ENCODE measurements around the gene SEMA3E. TPM values are rescaled to one million over a fixed set of nuclear protein-coding genes. Genes with fewer than 3 reads are reported as not detected.

The SEMA3E gene
- total RNA-seq, 1 experiment from 2014 or later: 0.20 TPM

GRCh38 chr7:83629117-83629880 lies 19.6 kb downstream of the SEMA3E start:
- H3K9me3 Mint-ChIP-seq (ENCODE audit: unreplicated experiment): no peaks in the 10 kb centered on the region
- intact Hi-C loops (cut with micrococcal nuclease; ENCODE audit: unreplicated experiment): no loop called here
- H3K27me3 Mint-ChIP-seq (ENCODE audit: insufficient read depth, unreplicated experiment): peaks cover 12% of the 10 kb centered on the region
- Histone ChIP-seq H3K36me3 (ENCODE audit: control insufficient read depth, insufficient read depth, low read length) (no peaks in the 10 kb centered on the region), H3K4me1 (no peaks in the 10 kb centered on the region), H3K27me3 (replicated peaks; ENCODE audit: control insufficient read depth, insufficient read depth, low read length) (no peaks in the 10 kb centered on the region), H3K4me3 (ENCODE audit: low read depth, low read length) (no peak overlapping the region), H3K9me3 (no peaks in the 10 kb centered on the region)
- TF ChIP-seq CTCF (IDR thresholded peaks at IDR 0.05; ENCODE audit: insufficient read depth in 1 of 2, low read depth in 1 of 2, low read length in 1 of 2, severe bottlenecking in 1 of 2, unreplicated experiment in 1 of 2): no peak
- H3K36me3 Mint-ChIP-seq (ENCODE audit: insufficient read depth, unreplicated experiment): no peaks in the 10 kb centered on the region
- POLR2A ChIA-PET: no interaction called here
- H3K4me1 Mint-ChIP-seq (ENCODE audit: low read depth, unreplicated experiment): no peaks in the 10 kb centered on the region
- no peak overlapping the region for H3K27ac Mint-ChIP-seq (ENCODE audit: unreplicated experiment)
- peak in 1 of 2 experiments; percentile 35 for DNase-seq
- no peak overlapping the region for H3K4me3 Mint-ChIP-seq (ENCODE audit: unreplicated experiment)
- no TSS peak for BruUV-seq (replicated peaks)
- CTCF ChIA-PET: no interaction called here

GRCh38 chr7:83617858-83618257 lies 31.1 kb downstream of the SEMA3E start:
- no peak overlapping the region for H3K4me3 ChIP-seq (ENCODE audit: low read depth, low read length)
- DNase-seq: no peak
- no TSS peak for BruUV-seq (replicated peaks)
- no peaks in the 10 kb centered on the region for H3K27me3 ChIP-seq (replicated peaks; ENCODE audit: control insufficient read depth, insufficient read depth, low read length)
- Mint-ChIP-seq H3K36me3 (ENCODE audit: insufficient read depth, unreplicated experiment) (no peaks in the 10 kb centered on the region), H3K27ac (ENCODE audit: unreplicated experiment) (no peak overlapping the region), H3K4me1 (ENCODE audit: low read depth, unreplicated experiment) (no peaks in the 10 kb centered on the region), H3K9me3 (ENCODE audit: unreplicated experiment) (no peaks in the 10 kb centered on the region), H3K4me3 (ENCODE audit: unreplicated experiment) (no peak overlapping the region), H3K27me3 (ENCODE audit: insufficient read depth, unreplicated experiment) (peaks cover 3% of the 10 kb centered on the region)
- H3K4me1 ChIP-seq: no peaks in the 10 kb centered on the region
- H3K9me3 ChIP-seq: no peaks in the 10 kb centered on the region
- no peak for TF ChIP-seq CTCF (IDR thresholded peaks at IDR 0.05; ENCODE audit: insufficient read depth in 1 of 2, low read depth in 1 of 2, low read length in 1 of 2, severe bottlenecking in 1 of 2, unreplicated experiment in 1 of 2)
- H3K36me3 ChIP-seq (ENCODE audit: control insufficient read depth, insufficient read depth, low read length): no peaks in the 10 kb centered on the region
- intact Hi-C loops (cut with micrococcal nuclease; ENCODE audit: unreplicated experiment): no loop called here
- ChIA-PET POLR2A (no interaction called here), CTCF (no interaction called here)

GRCh38 chr7:83614112-83614511 lies 34.8 kb downstream of the SEMA3E start:
- no peaks in the 10 kb centered on the region for H3K9me3 Mint-ChIP-seq (ENCODE audit: unreplicated experiment)
- CTCF ChIA-PET: no interaction called here
- no TSS peak for BruUV-seq (replicated peaks)
- POLR2A ChIA-PET: no interaction called here
- H3K27me3 Mint-ChIP-seq (ENCODE audit: insufficient read depth, unreplicated experiment): peaks cover 3% of the 10 kb centered on the region
- intact Hi-C loops (cut with micrococcal nuclease; ENCODE audit: unreplicated experiment): no loop called here
- no peak overlapping the region for H3K4me3 Mint-ChIP-seq (ENCODE audit: unreplicated experiment)
- H3K27ac Mint-ChIP-seq (ENCODE audit: unreplicated experiment): no peak overlapping the region
- Histone ChIP-seq H3K27me3 (replicated peaks; ENCODE audit: control insufficient read depth, insufficient read depth, low read length) (no peaks in the 10 kb centered on the region), H3K4me1 (no peaks in the 10 kb centered on the region), H3K36me3 (ENCODE audit: control insufficient read depth, insufficient read depth, low read length) (no peaks in the 10 kb centered on the region), H3K4me3 (ENCODE audit: low read depth, low read length) (no peak overlapping the region), H3K9me3 (no peaks in the 10 kb centered on the region)
- TF ChIP-seq CTCF (IDR thresholded peaks at IDR 0.05; ENCODE audit: insufficient read depth in 1 of 2, low read depth in 1 of 2, low read length in 1 of 2, severe bottlenecking in 1 of 2, unreplicated experiment in 1 of 2): no peak
- no peak for DNase-seq
- H3K4me1 Mint-ChIP-seq (ENCODE audit: low read depth, unreplicated experiment): no peaks in the 10 kb centered on the region
- H3K36me3 Mint-ChIP-seq (ENCODE audit: insufficient read depth, unreplicated experiment): no peaks in the 10 kb centered on the region
